HEK293 (cell line): ENCODE results near the gene ANKRD1.

Experiments
- CTCF ChIP-seq: fragments of 450-650 bp; formaldehyde crosslinking; IDR thresholded peaks from 2 replicates; pipeline ENCODE4 v1.5.1; 2016; ENCODE audit warnings: missing biosample characterization, missing genetic modification characterization
- ELK4 ChIP-seq: IDR thresholded peaks from 2 replicates; pipeline ENCODE4 v1.6.1; 2011; ENCODE audit warnings: mild to moderate bottlenecking, low read depth, low read length, borderline replicate concordance
- REST ChIP-seq: fragments of 450-650 bp; formaldehyde crosslinking; IDR thresholded peaks from 2 replicates; pipeline ENCODE4 v1.5.1; 2016; ENCODE audit warnings: missing biosample characterization, missing genetic modification characterization
- TCF7L2 ChIP-seq: IDR thresholded peaks from 2 replicates; pipeline ENCODE4 v1.6.1; 2011; ENCODE audit warnings: low read depth, mild to moderate bottlenecking, inconsistent platforms, low read length, moderate library complexity, borderline replicate concordance
- YY1 ChIP-seq: fragments of 450-650 bp; formaldehyde crosslinking; IDR thresholded peaks from 2 replicates; pipeline ENCODE4 v1.5.1; 2018; ENCODE audit warnings: missing biosample characterization, missing genetic modification characterization
- ZBTB10 ChIP-seq: fragments of 450-650 bp; formaldehyde crosslinking; IDR thresholded peaks from 2 replicates; pipeline ENCODE4 v1.5.1; 2016; ENCODE audit warnings: missing biosample characterization, missing genetic modification characterization
- ZNF121 ChIP-seq: fragments of 450-650 bp; formaldehyde crosslinking; IDR thresholded peaks from 2 replicates; pipeline ENCODE4 v1.5.1; 2016; ENCODE audit warnings: missing biosample characterization, missing genetic modification characterization
- ZNF140 ChIP-seq: fragments of 450-650 bp; formaldehyde crosslinking; IDR thresholded peaks from 2 replicates; pipeline ENCODE4 v1.5.1; 2016; ENCODE audit warnings: missing biosample characterization, missing genetic modification characterization
- ZNF473 ChIP-seq: fragments of 450-650 bp; formaldehyde crosslinking; IDR thresholded peaks from 2 replicates; pipeline ENCODE4 v1.5.1; 2017; ENCODE audit warnings: missing biosample characterization, missing genetic modification characterization
- ZNF624 ChIP-seq: fragments of 450-650 bp; formaldehyde crosslinking; IDR thresholded peaks from 2 replicates; pipeline ENCODE4 v1.5.1; 2017; ENCODE audit warnings: missing biosample characterization, missing genetic modification characterization
- ZNF670 ChIP-seq: fragments of 450-650 bp; formaldehyde crosslinking; IDR thresholded peaks from 2 replicates; pipeline ENCODE4 v1.5.1; 2016; ENCODE audit warnings: missing biosample characterization, missing genetic modification characterization, low read depth
- ZNF704 ChIP-seq: fragments of 450-650 bp; formaldehyde crosslinking; IDR thresholded peaks from 2 replicates; pipeline ENCODE4 v1.5.1; 2016; ENCODE audit warnings: missing biosample characterization, missing genetic modification characterization
- ZNF707 ChIP-seq: fragments of 450-650 bp; formaldehyde crosslinking; IDR thresholded peaks from 2 replicates; pipeline ENCODE4 v1.5.1; 2016; ENCODE audit warnings: missing biosample characterization, missing genetic modification characterization
- ZSCAN30 ChIP-seq: fragments of 450-650 bp; IDR thresholded peaks from 2 replicates; pipeline ENCODE4 v1.5.1; 2018; ENCODE audit warnings: missing biosample characterization, mild to moderate bottlenecking, missing genetic modification characterization, moderate library complexity

GRCh38 chr10:90865401-90865800, 55.5 kb downstream of the ANKRD1 start:
- TF ChIP-seq ZNF707: no peak
- peak; percentile 13; the same call in 1 of the 2 replicates for TF ChIP-seq CTCF (tag by site-specific recombination)
- no peak for TF ChIP-seq REST
- no peak for TF ChIP-seq ZNF121 (tag by site-specific recombination)
- TF ChIP-seq ZNF670 (tag by site-specific recombination): no peak
- no peak for TF ChIP-seq ZNF624 (tag by site-specific recombination)
- TF ChIP-seq ZNF473 (tag by site-specific recombination): no peak
- no peak for TF ChIP-seq ZSCAN30 (tag by site-specific recombination)
- no peak for TF ChIP-seq ZBTB10
- no peak for TF ChIP-seq ZNF140
- TF ChIP-seq ZNF704: no peak
- no peak for TF ChIP-seq YY1 (tag by site-specific recombination)
- TF ChIP-seq ELK4: no peak
- no peak for TF ChIP-seq TCF7L2
